ENCODE measurements around the gene SPATA7. TPM values are rescaled to one million over a fixed set of nuclear protein-coding genes. Genes with fewer than 3 reads are reported as not detected.

The SPATA7 gene
- total and polyA plus RNA-seq, 12 donors: 10.1 to 34.1 (median 15.0) TPM

GRCh38 chr14:88417594-88417993 lies 32.1 kb downstream of the SPATA7 start:
- intact Hi-C loops (cut with DNase I): no loop called here
- Histone ChIP-seq H3K36me3 (replicated peaks in 1 of 2) (peaks cover 0 to 5% of the 10 kb centered on the region in 2 donors), H3K4me1 (replicated peaks in 1 of 2) (no peaks in the 10 kb centered on the region), H3K4me3 (no peak overlapping the region), H3K27ac (no peak overlapping the region), H3K9me3 (replicated peaks in 1 of 3) (peaks cover 0 to 10% (median 0%) of the 10 kb centered on the region in 3 donors), H3K27me3 (no peaks in the 10 kb centered on the region)
- TF ChIP-seq POLR2A (IDR thresholded peaks at IDR 0.05) (no peak), CTCF (IDR thresholded peaks at IDR 0.05) (no peak)
- DNase-seq: no peak

- TF ChIP-seq POLR2A (IDR thresholded peaks at IDR 0.05) (no peak), CTCF (IDR thresholded peaks at IDR 0.05) (no peak)
- Histone ChIP-seq H3K36me3 (replicated peaks in 1 of 2) (peaks cover 0 to 5% of the 10 kb centered on the region in 2 donors), H3K9me3 (replicated peaks in 1 of 3) (no peaks in the 10 kb centered on the region), H3K4me3 (no peak overlapping the region), H3K4me1 (replicated peaks in 1 of 2) (no peaks in the 10 kb centered on the region), H3K27me3 (no peaks in the 10 kb centered on the region), H3K27ac (no peak overlapping the region)
- no peak for DNase-seq
- 82 to 92% (median 89%) methylated on average over 3 of the region's 3 CpGs for WGBS, 4 donors
- intact Hi-C loops (cut with DNase I): no loop called here
These were observed 34.7 kb downstream of the SPATA7 start for GRCh38 chr14:88420187-88420586.

DNA sequence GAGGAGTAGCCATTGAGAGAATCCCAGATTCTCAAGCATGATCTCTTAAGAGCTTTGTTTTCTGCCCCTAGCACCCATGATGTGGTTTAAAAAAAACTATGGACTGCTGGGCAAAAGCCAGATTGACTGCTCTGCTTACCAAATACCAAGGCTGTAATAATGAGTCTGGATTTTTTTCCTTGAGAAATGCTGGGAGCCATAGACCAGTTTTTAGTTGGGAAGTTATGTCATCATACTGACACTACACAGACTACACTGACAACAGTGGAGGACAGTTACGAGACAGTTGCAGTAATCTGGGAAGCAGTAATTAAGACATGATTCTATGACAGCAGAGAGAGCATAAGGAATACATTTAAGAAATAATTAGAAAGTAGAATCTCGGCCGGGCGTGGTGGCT lies 35.8 kb downstream of the SPATA7 start:
- no peak for DNase-seq
- H3K4me3 ChIP-seq: no peak overlapping the region
- H3K27me3 ChIP-seq: no peaks in the 10 kb centered on the region
- intact Hi-C loops (cut with DNase I): no loop called here
- H3K4me1 ChIP-seq (replicated peaks in 1 of 2): no peaks in the 10 kb centered on the region
- TF ChIP-seq CTCF (IDR thresholded peaks at IDR 0.05): no peak
- no peak for TF ChIP-seq POLR2A (IDR thresholded peaks at IDR 0.05)
- H3K36me3 ChIP-seq (replicated peaks in 1 of 2): peaks cover 0 to 5% of the 10 kb centered on the region in 2 donors
- no peaks in the 10 kb centered on the region for H3K9me3 ChIP-seq (replicated peaks in 1 of 3)
- WGBS, 4 donors: 86 to 98% (median 93%) methylated on average over 4 of the region's 4 CpGs
- H3K27ac ChIP-seq: no peak overlapping the region

GRCh38 chr14:88422047-88422446 lies 36.6 kb downstream of the SPATA7 start:
- Histone ChIP-seq H3K27me3 (no peaks in the 10 kb centered on the region), H3K27ac (no peak overlapping the region), H3K36me3 (replicated peaks in 1 of 2) (peaks cover 0 to 5% of the 10 kb centered on the region in 2 donors), H3K9me3 (replicated peaks in 1 of 3) (no peaks in the 10 kb centered on the region), H3K4me3 (no peak overlapping the region), H3K4me1 (replicated peaks in 1 of 2) (no peaks in the 10 kb centered on the region)
- TF ChIP-seq POLR2A (IDR thresholded peaks at IDR 0.05) (no peak), CTCF (IDR thresholded peaks at IDR 0.05) (no peak)
- DNase-seq: no peak
- intact Hi-C loops (cut with DNase I): no loop called here

Data from adrenal gland (tissue), 12 donors.